H9 (cell line): Measurements from ENCODE around the gene TRPT1. TPM values are rescaled to one million over a fixed set of nuclear protein-coding genes. Genes with fewer than 3 reads are reported as not detected.

Experiments
- DNase-seq: peaks from one replicate; pipeline ENCODE4 v3.0.0-alpha.2; 2017
- H2AFZ ChIP-seq: one replicate; pipeline ENCODE4 v1.6.1; 2013; ENCODE audit warnings: mild to moderate bottlenecking, low read length, control low read depth, moderate library complexity
- H2AK5ac ChIP-seq: 2 replicates; pipeline ENCODE4 v1.6.1; 2013; ENCODE audit warnings: low read length, control low read depth, mixed read lengths; ENCODE audit not compliant: insufficient read length
- H2BK120ac ChIP-seq: one replicate; pipeline ENCODE4 v1.6.1; 2013; ENCODE audit warnings: low read depth, mild to moderate bottlenecking, low read length, control low read depth, inconsistent platforms; ENCODE audit not compliant: poor library complexity, severe bottlenecking
- H2BK12ac ChIP-seq: 2 replicates; pipeline ENCODE4 v1.6.1; 2013; ENCODE audit warnings: low read length, control low read depth, mixed read lengths, low read depth; ENCODE audit not compliant: insufficient read length
- H2BK15ac ChIP-seq: 2 replicates; pipeline ENCODE4 v1.6.1; 2013; ENCODE audit warnings: low read depth, low read length, control low read depth
- H2BK20ac ChIP-seq: one replicate; pipeline ENCODE4 v1.6.1; 2013; ENCODE audit warnings: low read depth, mild to moderate bottlenecking, low read length, control low read depth, inconsistent platforms; ENCODE audit not compliant: poor library complexity, severe bottlenecking
- H2BK5ac ChIP-seq: 2 replicates; pipeline ENCODE4 v1.6.1; 2013; ENCODE audit warnings: low read length, control low read depth, mixed read lengths; ENCODE audit not compliant: insufficient read length
- H3K14ac ChIP-seq: 2 replicates; pipeline ENCODE4 v1.6.1; 2013; ENCODE audit warnings: low read length, control low read depth; ENCODE audit not compliant: insufficient read depth
- H3K18ac ChIP-seq: 2 replicates; pipeline ENCODE4 v1.6.1; 2013; ENCODE audit warnings: low read depth, mild to moderate bottlenecking, mixed read lengths, low read length, control low read depth; ENCODE audit not compliant: insufficient read length
- H3K23ac ChIP-seq: 2 replicates; pipeline ENCODE4 v1.6.1; 2013; ENCODE audit warnings: low read length, control low read depth, mixed read lengths, low read depth; ENCODE audit not compliant: insufficient read length
- H3K23me2 ChIP-seq: 2 replicates; pipeline ENCODE4 v1.6.1; 2013; ENCODE audit warnings: low read depth, mild to moderate bottlenecking, mixed read lengths, low read length, control low read depth; ENCODE audit not compliant: insufficient read length, poor library complexity, severe bottlenecking
- H3K27ac ChIP-seq: 2 replicates; pipeline ENCODE4 v1.5.1; 2013; ENCODE audit warnings: low read length, control low read depth, mixed read lengths, low read depth; ENCODE audit not compliant: insufficient read length
- H3K27me3 ChIP-seq: 2 replicates; pipeline ENCODE4 v1.6.1; 2013; ENCODE audit warnings: low read length, control low read depth, inconsistent platforms; ENCODE audit not compliant: insufficient read depth
- H3K4ac ChIP-seq: 2 replicates; pipeline ENCODE4 v1.6.1; 2013; ENCODE audit warnings: low read depth, mild to moderate bottlenecking, control low read depth, inconsistent platforms, low read length, moderate library complexity
- H3K4me1 ChIP-seq: 2 replicates; pipeline ENCODE4 v1.6.1; 2013; ENCODE audit warnings: low read length, control low read depth, inconsistent platforms; ENCODE audit not compliant: insufficient read depth
- H3K4me2 ChIP-seq: 2 replicates; pipeline ENCODE4 v1.6.1; 2013; ENCODE audit warnings: low read length, control low read depth, mixed read lengths; ENCODE audit not compliant: insufficient read length, insufficient read depth
- H3K56ac ChIP-seq: 2 replicates; pipeline ENCODE4 v1.6.1; 2013; ENCODE audit warnings: low read depth, mild to moderate bottlenecking, mixed read lengths, low read length, control low read depth; ENCODE audit not compliant: insufficient read length
- H3K79me1 ChIP-seq: 2 replicates; pipeline ENCODE4 v1.6.1; 2013; ENCODE audit warnings: low read depth, mild to moderate bottlenecking, moderate library complexity, low read length, control low read depth, inconsistent platforms; ENCODE audit not compliant: insufficient read depth, poor library complexity, severe bottlenecking
- H3K79me2 ChIP-seq: 2 replicates; pipeline ENCODE4 v1.6.1; 2013; ENCODE audit warnings: low read length, control low read depth, inconsistent platforms; ENCODE audit not compliant: insufficient read depth
- H3K9ac ChIP-seq: 2 replicates; pipeline ENCODE4 v1.6.1; 2013; ENCODE audit warnings: low read length, control low read depth, mixed read lengths; ENCODE audit not compliant: insufficient read length; ENCODE audit errors: extremely low read depth
- H3K9me3 ChIP-seq: one replicate; pipeline ENCODE4 v1.6.1; 2013; ENCODE audit warnings: low read depth, low read length, inconsistent platforms; ENCODE audit not compliant: control insufficient read depth
- H3T11ph ChIP-seq: one replicate; pipeline ENCODE4 v1.6.1; 2013; ENCODE audit warnings: mild to moderate bottlenecking, low read length, control low read depth, inconsistent platforms
- H4K20me1 ChIP-seq: one replicate; pipeline ENCODE4 v1.6.1; 2013; ENCODE audit not compliant: control insufficient read depth, insufficient read length, insufficient read depth
- H4K5ac ChIP-seq: 2 replicates; pipeline ENCODE4 v1.6.1; 2013; ENCODE audit warnings: low read depth, mild to moderate bottlenecking, mixed read lengths, low read length, control low read depth; ENCODE audit not compliant: insufficient read length
- H4K8ac ChIP-seq: replicated peaks from 2 replicates; pipeline ENCODE4 v1.6.1; 2013; ENCODE audit warnings: low read length, control low read depth, mixed read lengths, low read depth; ENCODE audit not compliant: insufficient read length
- H4K91ac ChIP-seq: 2 replicates; pipeline ENCODE4 v1.6.1; 2013; ENCODE audit warnings: low read depth, mild to moderate bottlenecking, moderate library complexity, mixed read lengths, low read length, control low read depth; ENCODE audit not compliant: insufficient read length
- H3K27ac Mint-ChIP-seq, 3 experiments: 2 replicates in 2 of 3; 3 replicates in 1 of 3; pipeline ENCODE4 v1.8.0; 2020 to 2021; ENCODE audit warnings: mixed read lengths in 3 of 3, mild to moderate bottlenecking in 1 of 3, moderate library complexity in 1 of 3
- H3K27me3 Mint-ChIP-seq: 2 replicates; pipeline ENCODE4 v1.8.0; 2021; ENCODE audit warnings: low read depth, mild to moderate bottlenecking, moderate library complexity, mixed read lengths
- H3K36me3 Mint-ChIP-seq, 3 experiments: 2 replicates in 2 of 3; 3 replicates in 1 of 3; pipeline ENCODE4 v1.8.0; 2020 to 2021; ENCODE audit warnings: low read depth in 3 of 3, mixed read lengths in 3 of 3; ENCODE audit not compliant: insufficient read depth in 1 of 3
- H3K4me1 Mint-ChIP-seq, 2 experiments: 2 replicates each; pipeline ENCODE4 v1.8.0; 2020; ENCODE audit warnings: mixed read lengths in 2 of 2
- H3K4me3 Mint-ChIP-seq, 2 experiments: 2 replicates in 1 of 2; 3 replicates in 1 of 2; pipeline ENCODE4 v1.8.0; 2020 to 2021; ENCODE audit warnings: mild to moderate bottlenecking in 2 of 2, mixed read lengths in 2 of 2, moderate library complexity in 1 of 2
- H3K9me3 Mint-ChIP-seq, 2 experiments: 2 replicates in 1 of 2; 3 replicates in 1 of 2; pipeline ENCODE4 v1.8.0; 2020; ENCODE audit warnings: mild to moderate bottlenecking in 2 of 2, mixed read lengths in 2 of 2, moderate library complexity in 1 of 2
- CTCF ChIP-seq: fragments of 200-600 bp; sonication (generic); conservative IDR thresholded peaks from 3 replicates; pipeline ENCODE4 v1.8.0; 2021; ENCODE audit warnings: antibody characterized with exemption, mild to moderate bottlenecking
- WGBS: extraction: QIAGEN DNeasy Blood & Tissue Kit; methylation state at CpG from one replicate; pipeline ENCODE4 v1.1.7; 2013; ENCODE audit warnings: missing lambda C conversion rate, low lambda C conversion rate, mixed read lengths; ENCODE audit not compliant: insufficient read length; ENCODE audit errors: extremely low coverage; 5-methylcytosine and 5-hydroxymethylcytosine counted together
- total RNA-seq: library from RNA; stranded (reverse); gene quantifications from 2 replicates; pipeline ENCODE4 v1.2.1, GENCODE V29; 2021

Gene TRPT1
- total RNA-seq, 1 experiment from 2014 or later: 33.6 TPM

GRCh38 chr11:64252003-64252872 is 26.3 kb upstream of the TRPT1 start:
- Histone ChIP-seq H3K27ac (no peak overlapping the region), H3K23ac (no peak overlapping the region), H3K4me2 (peak overlapping the region; percentile 76), H2BK120ac (no peak overlapping the region), H2AFZ (no peak overlapping the region), H4K5ac (no peak overlapping the region), H3K9me3 (no peaks in the 10 kb centered on the region), H3K18ac (no peak overlapping the region), H4K91ac (no peak overlapping the region), H2AK5ac (no peak overlapping the region), H4K20me1 (no peaks in the 10 kb centered on the region), H3K79me1 (peaks cover 3% of the 10 kb centered on the region), H2BK5ac (no peak overlapping the region), H3K4me1 (peaks cover 9% of the 10 kb centered on the region; the same call in 1 of the 2 replicates), H3K4ac (no peak overlapping the region), H4K8ac (no peak overlapping the region), H3K14ac (peak overlapping the region; percentile 24; the same call in 1 of the 2 replicates), H3K56ac (no peak overlapping the region), H2BK15ac (no peak overlapping the region), H3T11ph (no peak overlapping the region), H3K79me2 (no peaks in the 10 kb centered on the region; the same call in 1 of the 2 replicates), H3K23me2 (peaks cover 16% of the 10 kb centered on the region), H3K27me3 (no peaks in the 10 kb centered on the region), H2BK20ac (no peak overlapping the region), H2BK12ac (no peak overlapping the region), H3K9ac (peak overlapping the region; percentile 33)
- no CpG with 5 or more reads among the region's 23 CpGs for WGBS
- H3K4me1 Mint-ChIP-seq: peaks cover 34 to 44% of the 10 kb centered on the region in 2 experiments
- peaks cover 13 to 31% (median 25%) of the 10 kb centered on the region in 3 experiments; a peak in 6 of 7 replicates for H3K36me3 Mint-ChIP-seq
- H3K9me3 Mint-ChIP-seq: no peaks in the 10 kb centered on the region
- H3K27me3 Mint-ChIP-seq: no peaks in the 10 kb centered on the region
- H3K4me3 Mint-ChIP-seq: peak overlapping the region; percentile 85 to 98
- peak; percentile 36; the same call in 2 of the 3 replicates for TF ChIP-seq CTCF
- H3K27ac Mint-ChIP-seq: peak overlapping the region in 2 of 3 experiments; percentile 88 to 95; a peak in 3 of 7 replicates
- DNase-seq: no peak
